Natural killer cell treated with Interleukin-12 subunit alpha and Interleukin-12 subunit beta and Interleukin-15 and Interleukin-18, amount 100 ng/mL, for 72 hours (primary cell): ENCODE results near the gene TMEM266. TPM values are rescaled to one million over a fixed set of nuclear protein-coding genes. Genes with fewer than 3 reads are reported as not detected.

ENCODE experiments used
- ATAC-seq, 2 donors: fragments of 150-1000 bp; cut with Tn5 transposase in 1 of 2; sonication (Bioruptor Pico), chemical (Tn5 transposase) in 1 of 2; 2 replicates each; pipeline ENCODE4 v1.10.0; 2021
- DNase-seq: peaks from one replicate; pipeline ENCODE4 v3.0.0; 2022; ENCODE audit warnings: low spot score
- H3K27ac Mint-ChIP-seq, 2 donors: 1 replicate in 1 of 2; 2 replicates in 1 of 2; pipeline ENCODE4 v1.8.0; 2022; ENCODE audit warnings: mixed read lengths in 2 of 2, mild to moderate bottlenecking in 1 of 2, moderate library complexity in 1 of 2
- H3K27me3 Mint-ChIP-seq, 2 donors: 1 replicate in 1 of 2; 2 replicates in 1 of 2; pipeline ENCODE4 v1.8.0; 2022; ENCODE audit warnings: mixed read lengths in 2 of 2
- H3K36me3 Mint-ChIP-seq: one replicate; pipeline ENCODE4 v1.8.0; 2022; ENCODE audit warnings: mixed read lengths
- H3K4me1 Mint-ChIP-seq, 2 donors: 1 replicate in 1 of 2; 2 replicates in 1 of 2; pipeline ENCODE4 v1.8.0; 2022; ENCODE audit warnings: low read depth in 2 of 2, mixed read lengths in 2 of 2, mild to moderate bottlenecking in 1 of 2
- H3K4me3 Mint-ChIP-seq: one replicate; pipeline ENCODE4 v1.8.0; 2022; ENCODE audit warnings: mixed read lengths
- H3K9me3 Mint-ChIP-seq: 2 replicates; pipeline ENCODE4 v1.8.0; 2022; ENCODE audit warnings: mixed read lengths
- total RNA-seq, 2 donors: library from RNA; stranded (reverse); gene quantifications; one replicate each; pipeline ENCODE4 v1.2.3, GENCODE V29; 2022

TMEM266 gene
- total RNA-seq, 2 donors from 2014 or later: 0.24 TPM; not detected in 1

DNA sequence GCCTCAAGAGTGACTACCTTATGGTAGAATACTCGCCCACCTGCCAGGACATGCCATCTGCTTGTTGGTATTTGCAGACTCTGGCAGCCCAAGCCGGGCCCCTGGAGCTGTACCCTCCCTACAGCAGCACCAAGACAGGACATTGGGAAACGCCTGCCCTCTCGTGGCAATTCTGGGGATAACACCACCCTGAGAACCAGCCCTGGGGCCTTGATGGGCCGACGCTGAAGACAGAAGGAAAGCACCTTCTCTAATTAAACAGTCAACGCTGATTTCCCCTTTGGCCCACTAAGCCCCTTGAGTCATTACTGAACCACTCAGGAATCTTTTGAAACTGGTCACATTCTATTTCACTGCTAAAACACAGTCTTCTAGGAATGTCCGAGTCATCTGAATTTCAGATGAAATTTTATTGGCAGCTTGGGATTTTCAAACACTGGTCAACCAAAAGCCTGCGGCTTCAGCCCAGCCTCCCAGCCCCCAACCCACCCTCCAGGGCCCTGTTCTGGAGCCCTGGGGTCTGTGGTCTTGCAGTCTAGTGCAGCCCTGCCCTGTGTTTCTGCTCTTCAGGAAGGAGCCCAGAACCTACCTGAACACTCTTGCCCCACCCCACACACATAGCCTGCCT, 91.3 kb downstream of the TMEM266 start:
- H3K4me3 Mint-ChIP-seq: no peak overlapping the region
- DNase-seq (peak; percentile 85), ATAC-seq (peak; percentile 91 to 92)
- peaks cover 25 to 28% of the 10 kb centered on the region in 2 donors for H3K4me1 Mint-ChIP-seq
- peaks cover 9 to 11% of the 10 kb centered on the region in 2 donors for H3K27me3 Mint-ChIP-seq
- H3K27ac Mint-ChIP-seq: peak overlapping the region in 1 of 2 donors; percentile 53
- no peaks in the 10 kb centered on the region for H3K9me3 Mint-ChIP-seq
- no peaks in the 10 kb centered on the region for H3K36me3 Mint-ChIP-seq

GRCh38 chr15:76151599-76151974, 91.8 kb downstream of the TMEM266 start:
- Mint-ChIP-seq H3K36me3 (no peaks in the 10 kb centered on the region), H3K27ac (peak overlapping the region in 1 of 2 donors; percentile 53), H3K9me3 (no peaks in the 10 kb centered on the region), H3K27me3 (peaks cover 6 to 10% of the 10 kb centered on the region in 2 donors), H3K4me3 (no peak overlapping the region), H3K4me1 (peaks cover 25 to 28% of the 10 kb centered on the region in 2 donors)
- DNase-seq (no peak), ATAC-seq (no peak)

- Mint-ChIP-seq H3K27me3 (peaks cover 0 to 6% of the 10 kb centered on the region in 2 donors), H3K36me3 (no peaks in the 10 kb centered on the region)
Measured at GRCh38 chr15:76152197-76152596, 92.4 kb downstream of the TMEM266 start.

GRCh38 chr15:76153241-76154197, 93.7 kb downstream of the TMEM266 start:
- peaks cover 22 to 24% of the 10 kb centered on the region in 2 donors for H3K4me1 Mint-ChIP-seq
- ATAC-seq: no peak
- no peaks in the 10 kb centered on the region for H3K9me3 Mint-ChIP-seq
- DNase-seq: peak; percentile 56
- H3K27me3 Mint-ChIP-seq: peaks cover 0 to 3% of the 10 kb centered on the region in 2 donors
- no peaks in the 10 kb centered on the region for H3K36me3 Mint-ChIP-seq
- H3K4me3 Mint-ChIP-seq: no peak overlapping the region
- no peak overlapping the region for H3K27ac Mint-ChIP-seq

More at GRCh38 chr15:76152197-76152596, 92.4 kb downstream of the TMEM266 start:
- DNase-seq (no peak), ATAC-seq (no peak)
- H3K9me3 Mint-ChIP-seq: no peaks in the 10 kb centered on the region
- peaks cover 25 to 28% of the 10 kb centered on the region in 2 donors for H3K4me1 Mint-ChIP-seq
- no peak overlapping the region for H3K27ac Mint-ChIP-seq
- no peak overlapping the region for H3K4me3 Mint-ChIP-seq

- Mint-ChIP-seq H3K36me3 (no peaks in the 10 kb centered on the region), H3K27ac (no peak overlapping the region), H3K4me3 (no peak overlapping the region), H3K4me1 (peaks cover 17 to 19% of the 10 kb centered on the region in 2 donors), H3K27me3 (peaks cover 0 to 3% of the 10 kb centered on the region in 2 donors), H3K9me3 (no peaks in the 10 kb centered on the region)
- ATAC-seq (no peak), DNase-seq (no peak)
Measured at GRCh38 chr15:76155731-76156130, 95.9 kb downstream of the TMEM266 start.

GRCh38 chr15:76158226-76158625, 98.4 kb downstream of the TMEM266 start:
- Mint-ChIP-seq H3K27me3 (no peaks in the 10 kb centered on the region), H3K27ac (no peak overlapping the region), H3K36me3 (no peaks in the 10 kb centered on the region)

DNA sequence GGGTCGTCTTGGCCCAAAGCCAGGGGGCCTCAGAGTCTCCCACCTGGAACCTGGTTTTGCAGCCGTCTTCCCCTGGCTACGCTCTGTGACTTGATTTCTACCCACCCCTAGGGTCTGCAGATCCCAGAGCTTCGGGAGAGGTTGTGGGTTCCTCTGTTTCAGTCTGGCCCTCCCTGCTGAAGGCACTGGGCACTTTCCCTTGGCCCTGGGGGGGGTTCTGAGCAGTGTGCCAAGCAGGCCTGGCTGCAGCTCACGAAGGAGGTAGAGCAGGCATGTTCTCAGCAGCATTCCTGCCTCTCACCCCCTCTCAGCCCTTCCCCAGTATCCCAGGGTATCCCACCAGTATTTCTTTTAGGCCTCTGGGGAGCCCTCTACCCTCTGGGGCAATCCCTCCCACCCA, 99.0 kb downstream of the TMEM266 start:
- no peak overlapping the region for H3K4me3 Mint-ChIP-seq
- ATAC-seq (no peak), DNase-seq (no peak)
- H3K27ac Mint-ChIP-seq: no peak overlapping the region
- no peaks in the 10 kb centered on the region for H3K36me3 Mint-ChIP-seq
- no peaks in the 10 kb centered on the region for H3K4me1 Mint-ChIP-seq
- H3K9me3 Mint-ChIP-seq: no peaks in the 10 kb centered on the region
- H3K27me3 Mint-ChIP-seq: no peaks in the 10 kb centered on the region

More at GRCh38 chr15:76158226-76158625, 98.4 kb downstream of the TMEM266 start:
- Mint-ChIP-seq H3K4me3 (no peak overlapping the region), H3K9me3 (no peaks in the 10 kb centered on the region), H3K4me1 (peaks cover 5 to 6% of the 10 kb centered on the region in 2 donors)
- no peak for DNase-seq
- no peak for ATAC-seq

DNA sequence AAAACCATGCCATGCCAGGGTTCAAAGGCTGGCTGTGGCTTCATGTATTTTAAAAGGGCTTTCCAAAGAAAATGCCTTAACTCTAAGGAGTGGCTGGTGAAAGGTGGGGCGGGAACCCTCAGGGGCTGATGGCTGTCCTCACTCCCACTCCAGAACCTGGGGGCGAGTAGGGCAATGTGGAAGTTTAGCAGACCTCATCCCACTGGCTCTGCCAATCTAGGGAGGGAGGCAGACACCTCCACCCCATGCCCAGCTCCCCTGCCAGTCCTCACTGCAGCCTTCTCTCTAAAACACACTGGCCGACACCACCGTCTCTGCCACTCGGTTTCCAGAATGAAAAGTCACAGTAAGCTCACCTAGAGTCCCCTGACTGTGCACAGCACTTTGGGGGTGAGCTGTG, 99.5 kb downstream of the TMEM266 start:
- Mint-ChIP-seq H3K27me3 (no peaks in the 10 kb centered on the region), H3K27ac (no peak overlapping the region), H3K9me3 (no peaks in the 10 kb centered on the region), H3K36me3 (no peaks in the 10 kb centered on the region), H3K4me3 (no peak overlapping the region), H3K4me1 (no peaks in the 10 kb centered on the region)
- no peak for ATAC-seq
- DNase-seq: no peak

DNA sequence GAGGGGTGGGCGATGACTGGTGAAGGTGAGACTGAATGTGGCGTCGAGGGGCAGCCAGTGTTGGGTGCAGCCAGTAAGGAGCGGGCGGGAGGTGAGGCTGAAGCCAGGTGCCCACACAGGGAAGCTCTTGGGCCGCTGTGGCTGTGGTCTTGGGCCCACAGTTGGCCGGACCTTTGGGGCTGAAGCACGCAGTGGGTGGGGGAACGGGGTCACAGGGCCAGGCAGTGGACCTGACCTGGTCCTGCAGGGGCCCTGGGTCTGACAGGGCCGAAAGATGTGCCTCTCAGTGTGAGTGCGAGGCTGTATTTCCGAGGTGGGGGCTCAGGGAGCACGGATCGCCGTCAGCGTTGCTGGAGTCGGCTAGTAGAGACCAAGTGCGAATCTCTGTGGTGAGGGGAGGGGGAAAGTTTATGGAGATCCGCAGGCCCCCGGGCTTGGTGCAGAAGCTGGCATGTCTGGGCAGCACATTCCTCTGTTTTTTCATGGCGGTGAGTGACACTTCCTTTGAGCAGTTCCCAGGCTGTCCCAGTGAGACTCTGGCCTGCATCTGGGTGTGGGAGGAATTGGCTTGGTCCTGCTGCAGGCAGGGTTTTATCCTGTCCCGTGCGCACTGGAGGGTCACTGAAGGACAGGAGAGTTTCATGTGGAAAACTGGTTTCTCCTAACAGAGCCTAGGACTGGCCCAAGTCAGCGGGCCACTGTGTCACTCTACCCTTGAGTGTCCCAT, 100.8 kb downstream of the TMEM266 start:
- Mint-ChIP-seq H3K27me3 (no peaks in the 10 kb centered on the region), H3K9me3 (no peaks in the 10 kb centered on the region), H3K27ac (no peak overlapping the region), H3K4me1 (no peaks in the 10 kb centered on the region), H3K36me3 (no peaks in the 10 kb centered on the region), H3K4me3 (no peak overlapping the region)
- DNase-seq (no peak), ATAC-seq (no peak)

DNA sequence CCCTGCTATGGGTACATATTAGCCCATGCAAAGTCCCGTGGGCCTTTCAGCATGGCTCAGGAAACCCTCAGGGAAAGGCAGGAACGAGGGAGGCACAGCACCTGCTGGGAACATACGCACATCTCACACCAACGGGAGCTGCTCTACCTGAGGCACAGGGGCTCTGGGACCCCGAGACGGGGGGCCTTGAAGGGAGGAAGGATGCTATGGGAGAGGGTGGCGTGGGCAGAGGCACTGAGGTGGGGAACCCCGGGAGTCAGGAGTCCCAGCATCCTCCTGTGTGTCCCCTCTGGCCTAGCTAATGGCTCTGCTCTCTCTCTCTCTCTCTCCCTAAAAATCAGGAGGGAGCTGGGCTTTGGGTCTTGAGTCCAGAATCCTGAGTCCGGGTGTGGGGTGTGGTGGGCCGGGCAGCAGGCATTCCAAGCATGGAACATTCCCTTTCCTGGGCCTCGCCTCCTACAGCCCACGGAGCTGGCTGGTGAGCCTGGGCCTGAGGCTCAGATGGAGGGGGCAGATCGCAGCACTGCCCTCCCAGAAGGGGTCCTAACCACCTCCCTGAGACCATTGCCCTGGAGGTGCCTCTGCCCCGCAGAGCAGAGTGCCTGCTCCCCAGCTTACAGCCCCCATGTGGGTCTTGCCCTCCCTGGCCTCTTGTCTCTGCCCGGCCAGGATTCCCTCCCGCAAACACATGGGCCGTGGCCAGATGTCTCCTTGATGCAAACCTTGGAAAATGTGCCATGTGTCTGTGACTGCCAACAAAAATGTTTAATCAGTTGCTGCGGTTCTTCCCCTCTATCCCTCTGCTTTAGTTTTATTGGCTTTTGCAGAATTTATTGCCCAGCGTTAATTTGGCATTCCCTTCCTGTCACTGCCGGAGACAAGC, 101.6 kb downstream of the TMEM266 start:
- no peak overlapping the region for H3K4me3 Mint-ChIP-seq
- H3K27me3 Mint-ChIP-seq: no peaks in the 10 kb centered on the region
- H3K9me3 Mint-ChIP-seq: no peaks in the 10 kb centered on the region
- no peak for DNase-seq
- no peak overlapping the region for H3K27ac Mint-ChIP-seq
- no peaks in the 10 kb centered on the region for H3K4me1 Mint-ChIP-seq
- H3K36me3 Mint-ChIP-seq: no peaks in the 10 kb centered on the region
- no peak for ATAC-seq

GRCh38 chr15:76162036-76162398, 102.2 kb downstream of the TMEM266 start:
- Mint-ChIP-seq H3K27me3 (no peaks in the 10 kb centered on the region), H3K27ac (no peak overlapping the region), H3K36me3 (no peaks in the 10 kb centered on the region), H3K9me3 (no peaks in the 10 kb centered on the region), H3K4me1 (no peaks in the 10 kb centered on the region), H3K4me3 (no peak overlapping the region)
- DNase-seq (no peak), ATAC-seq (no peak)

DNA sequence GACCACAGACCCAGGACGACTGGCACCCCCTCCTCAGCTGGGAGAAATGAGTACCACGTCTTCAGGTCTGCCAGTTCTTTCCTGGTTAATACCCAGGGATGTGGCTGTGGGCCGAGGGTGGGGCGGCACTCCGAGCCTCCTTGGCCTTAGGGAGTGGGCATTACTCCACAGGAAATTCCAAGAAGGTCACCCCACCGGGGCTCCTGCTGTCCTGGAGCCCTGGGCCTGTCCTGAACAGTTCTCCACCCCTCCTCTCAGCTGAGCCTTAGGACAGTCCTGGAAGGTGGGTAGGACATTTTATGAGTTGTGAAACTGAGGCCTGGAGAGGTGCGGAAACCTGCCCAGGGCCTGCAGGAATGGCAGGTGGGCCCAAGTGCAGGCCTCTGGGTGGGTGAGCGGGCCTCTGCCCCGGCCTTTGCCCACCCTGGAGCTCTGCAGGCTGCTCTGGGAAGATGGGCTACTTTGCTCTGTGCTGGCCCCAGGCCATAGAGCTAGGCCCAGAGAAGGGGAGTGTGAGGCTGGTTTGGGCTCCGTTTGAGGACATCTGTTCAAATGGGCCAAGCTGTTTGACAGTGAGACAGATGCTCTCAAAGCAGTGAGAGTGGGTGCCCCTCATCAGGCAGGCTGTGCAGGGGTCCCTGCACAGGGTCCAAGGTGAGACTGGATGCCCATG, 103.1 kb downstream of the TMEM266 start:
- Mint-ChIP-seq H3K4me3 (no peak overlapping the region), H3K9me3 (no peaks in the 10 kb centered on the region), H3K27me3 (no peaks in the 10 kb centered on the region), H3K4me1 (no peaks in the 10 kb centered on the region), H3K36me3 (no peaks in the 10 kb centered on the region), H3K27ac (no peak overlapping the region)
- DNase-seq (no peak), ATAC-seq (no peak)
